K562 (cell line): Measurements from ENCODE around the gene SNAI1. TPM values are rescaled to one million over a fixed set of nuclear protein-coding genes. Genes with fewer than 3 reads are reported as not detected.

ENCODE experiments used
- ATAC-seq: fragments of 200-7000 bp; cut with Tn5 transposase; 3 replicates; pipeline ENCODE4 v1.9.1; 2020; ENCODE audit warnings: moderate library complexity
- BruUV-seq: library from RNA; stranded (reverse); fragments of 400-500 nt; replicated peaks from 2 replicates; lab custom pipeline; 2021; lab: Mats Ljungman, UMichigan
- CTCF ChIA-PET: fragments of 300-600 bp; formaldehyde crosslinking; extraction: SDS; loops from one replicate; lab custom pipeline; 2021; ENCODE audit warnings: low intra/inter-chr PET ratio; lab: Yijun Ruan, JAX
- POLR2A ChIA-PET: fragments of 300-600, 350-650 bp; sonication (Branson Sonifier 250); formaldehyde crosslinking; extraction: SDS; loops from one replicate; lab custom pipeline; 2021; ENCODE audit warnings: antibody characterized with exemption, inconsistent platforms; lab: Yijun Ruan, JAX
- DNase-seq, 4 experiments: peaks; one replicate each; pipeline versions ENCODE4 v3.0.0 to v3.0.0-alpha.2; 2011 to 2018; ENCODE audit warnings: low spot score in 3 of 4, mixed read lengths in 3 of 4; ENCODE audit errors: extremely low read depth in 1 of 4
- FAIRE-seq: peaks from 2 replicates; lab custom pipeline; 2011; peaks lifted over from hg19 to GRCh38; lab: Jason Lieb, UNC
- H2AFZ ChIP-seq: 2 replicates; pipeline ENCODE4 v1.6.0; 2011; ENCODE audit warnings: low read depth, low read length, control low read depth, inconsistent platforms
- H3K27ac ChIP-seq: fragments of 200-600 bp; 3 replicates; pipeline ENCODE4 v1.8.0; 2011; ENCODE audit warnings: low read depth, mild to moderate bottlenecking, control low read depth, inconsistent platforms, low read length, moderate library complexity, mixed read lengths; ENCODE audit errors: extremely low read depth
- H3K27me3 ChIP-seq, 2 experiments: fragments of 300-600 bp in 1 of 2; 2 replicates in 1 of 2; 3 replicates in 1 of 2; pipeline versions ENCODE4 v1.6.0 to v1.8.0; 2011; ENCODE audit warnings: inconsistent platforms in 2 of 2, low read length in 2 of 2, mild to moderate bottlenecking in 1 of 2, mixed read lengths in 1 of 2, moderate library complexity in 1 of 2; ENCODE audit not compliant: control insufficient read depth in 2 of 2, insufficient read depth in 2 of 2
- H3K36me3 ChIP-seq: fragments of 300-600 bp; 3 replicates; pipeline ENCODE4 v1.8.0; 2011; ENCODE audit warnings: mild to moderate bottlenecking, low read length, inconsistent platforms; ENCODE audit not compliant: control insufficient read depth, insufficient read depth
- H3K4me1 ChIP-seq, 2 experiments: fragments of 200-600 bp in 1 of 2; replicated peaks in 1 of 2; 2 replicates in 1 of 2; 3 replicates in 1 of 2; pipeline versions ENCODE4 v1.5.1 to v1.8.0; 2011; ENCODE audit warnings: inconsistent platforms in 2 of 2, low read length in 2 of 2, mild to moderate bottlenecking in 1 of 2, mixed read lengths in 1 of 2, moderate library complexity in 1 of 2; ENCODE audit not compliant: control insufficient read depth in 2 of 2, insufficient read depth in 2 of 2
- H3K4me2 ChIP-seq: 2 replicates; pipeline ENCODE4 v1.6.1; 2011; ENCODE audit warnings: low read length, control low read depth, inconsistent platforms, mixed read lengths; ENCODE audit not compliant: insufficient read depth
- H3K4me3 ChIP-seq: fragments of 200-600 bp; sonication (generic), shearing (Covaris generic); 2 replicates; pipeline ENCODE4 v1.5.1; 2016; ENCODE audit warnings: control low read depth, inconsistent platforms
- H3K79me2 ChIP-seq: fragments of 200-600 bp; 3 replicates; pipeline ENCODE4 v1.8.0; 2011; ENCODE audit warnings: low read length, inconsistent platforms; ENCODE audit not compliant: control insufficient read depth, insufficient read depth
- H3K9ac ChIP-seq, 2 experiments: 2 replicates each; pipeline versions ENCODE4 v1.6.0 to v1.6.1; 2011; ENCODE audit warnings: low read depth in 2 of 2, low read length in 2 of 2, control low read depth in 1 of 2, inconsistent platforms in 1 of 2, mild to moderate bottlenecking in 1 of 2, mixed read lengths in 1 of 2; ENCODE audit not compliant: insufficient read depth in 1 of 2
- H3K9me1 ChIP-seq: one replicate; pipeline ENCODE4 v1.6.0; 2011; ENCODE audit warnings: inconsistent platforms, mild to moderate bottlenecking, low read length, moderate library complexity; ENCODE audit not compliant: control insufficient read depth, insufficient read depth
- H3K9me3 ChIP-seq: replicated peaks from 2 replicates; pipeline ENCODE4 v1.5.1; 2011; ENCODE audit warnings: low read depth, low read length, inconsistent platforms; ENCODE audit not compliant: control insufficient read depth, insufficient read depth
- H4K20me1 ChIP-seq: replicated peaks from 2 replicates; pipeline ENCODE4 v1.6.1; 2011; ENCODE audit warnings: low read length, inconsistent platforms, mixed read lengths; ENCODE audit not compliant: control insufficient read depth, insufficient read depth
- BCOR ChIP-seq: fragments of 450-650 bp; IDR thresholded peaks from 2 replicates; pipeline ENCODE4 v1.6.1; 2016
- BDP1 ChIP-seq: IDR thresholded peaks from 3 replicates; pipeline ENCODE4 v1.6.1; 2011; ENCODE audit not compliant: insufficient read length, insufficient read depth
- FOXK2 ChIP-seq, 2 experiments: fragments of 450-650 bp; IDR thresholded peaks in 1 of 2; conservative IDR thresholded peaks in 1 of 2; 2 replicates each; pipeline ENCODE4 v1.6.1; 2016; ENCODE audit warnings: low read depth in 2 of 2, mild to moderate bottlenecking in 1 of 2
- HDAC2 ChIP-seq: fragments of 450-650 bp; IDR thresholded peaks from 2 replicates; pipeline ENCODE4 v1.6.1; 2016; ENCODE audit warnings: mild to moderate bottlenecking
- IFI16 ChIP-seq: fragments of 250-450 bp; sonication (Bioruptor Pico); IDR thresholded peaks from 2 replicates; pipeline ENCODE4 v2.1.2; 2022; ENCODE audit warnings: mild to moderate bottlenecking, inconsistent platforms
- KLF13 ChIP-seq: fragments of 450-650 bp; IDR thresholded peaks from 2 replicates; pipeline ENCODE4 v1.6.1; 2016; ENCODE audit warnings: missing genetic modification characterization, low read depth, mild to moderate bottlenecking, missing compliant biosample characterization, moderate library complexity, borderline replicate concordance
- NR2C2 ChIP-seq, 2 experiments: fragments of 200-800 bp in 1 of 2; sonication (Bioruptor generic) in 1 of 2; sonication (generic) in 1 of 2; formaldehyde crosslinking in 1 of 2; IDR thresholded peaks; 2 replicates each; pipeline versions ENCODE4 v1.6.1 to v1.8.0; 2016 to 2022; ENCODE audit warnings: mild to moderate bottlenecking in 1 of 2, missing compliant biosample characterization in 1 of 2, missing genetic modification characterization in 1 of 2, missing genetic modification reagents in 1 of 2
- PATZ1 ChIP-seq: fragments of 250-450 bp; sonication (Bioruptor Pico); IDR thresholded peaks from 2 replicates; pipeline ENCODE4 v1.5.0; 2020; ENCODE audit warnings: mild to moderate bottlenecking, borderline replicate concordance
- RBM22 ChIP-seq: fragments of 200-400 bp; formaldehyde crosslinking; IDR thresholded peaks from 2 replicates; pipeline ENCODE4 v1.6.1; 2018; ENCODE audit warnings: low read length, low read depth; ENCODE audit not compliant: poor library complexity, severe bottlenecking
- SIX5 ChIP-seq, 2 experiments: IDR thresholded peaks; 2 replicates each; pipeline ENCODE4 v1.6.1; 2011; ENCODE audit warnings: low read length in 2 of 2, borderline replicate concordance in 1 of 2, low read depth in 1 of 2, mild to moderate bottlenecking in 1 of 2, moderate library complexity in 1 of 2; ENCODE audit not compliant: insufficient read depth in 1 of 2
- SRF ChIP-seq, 2 experiments: fragments of 250-450, 450-650 bp in 1 of 2; sonication (Bioruptor Pico) in 1 of 2; sonication (generic) in 1 of 2; formaldehyde crosslinking; IDR thresholded peaks; 2 replicates each; pipeline versions ENCODE4 v1.5.0 to v1.5.1; 2020 to 2022; ENCODE audit warnings: mild to moderate bottlenecking in 1 of 2, missing genetic modification reagents in 1 of 2
- ZNF324 ChIP-seq: fragments of 250-450 bp; sonication (Bioruptor Pico); IDR thresholded peaks from 2 replicates; pipeline ENCODE4 v1.4.0; 2020; ENCODE audit warnings: mild to moderate bottlenecking
- ZNF384 ChIP-seq: IDR thresholded peaks from 2 replicates; pipeline ENCODE4 v1.6.1; 2012; ENCODE audit warnings: low read depth, low read length, improper control_type of control experiment
- WGBS: fragments of 100-300 bp; shearing (Covaris generic); methylation state at CpG from one replicate; pipeline ENCODE4 v1.1.6; 2016; ENCODE audit warnings: low coverage, mixed read lengths; ENCODE audit not compliant: insufficient coverage; ENCODE audit errors: missing lambda C conversion rate; 5-methylcytosine and 5-hydroxymethylcytosine counted together
- in situ Hi-C: fragments of 300-500 bp; cut with MboI; formaldehyde crosslinking; loops from 4 replicates; pipeline ENCODE4 v1.15.0; 2018; ENCODE audit warnings: inconsistent platforms, mixed read lengths
- intact Hi-C: fragments of 100-400 bp; cut with micrococcal nuclease; formaldehyde crosslinking; loops from 2 replicates; pipeline ENCODE4 v1.14.2; 2022
- polyA plus RNA-seq, 8 experiments: library from polyadenylated mRNA; depleted of rRNA in 4 of 8; stranded (reverse) in 5 of 8; unstranded in 3 of 8; fragments of >200 nt; fragmentation: Nextera tagmentation in 2 of 8; fragmentation: Illumina TruSeq in 1 of 8; extraction: Ambion mirVana in 2 of 8; extraction: Trizol in 1 of 8; gene quantifications; 2 replicates each; pipeline versions ENCODE4 v1.2.1 to v1.2.3, GENCODE V29; 2011 to 2014; ENCODE audit warnings: inconsistent platforms in 1 of 8, missing spikeins in 1 of 8
- total RNA-seq, 7 experiments: library from RNA; depleted of rRNA in 6 of 7; stranded (reverse); fragments of >200 nt in 6 of 7; fragmentation: Illumina TruSeq in 2 of 7; extraction: Trizol in 2 of 7; gene quantifications; 2 replicates each; pipeline versions ENCODE4 v1.2.1 to v1.2.3, GENCODE V29; 2011 to 2021; ENCODE audit warnings: low replicate concordance in 1 of 7
- TF ChIP-seq, protein P1 (sequence below): sonication (generic); formaldehyde crosslinking; IDR thresholded peaks from 2 replicates; pipeline ENCODE4 v1.8.0; 2022; ENCODE audit warnings: mild to moderate bottlenecking, missing genetic modification reagents

The SNAI1 gene
- total and polyA plus RNA-seq, 9 of the 15 experiments (the other 6 are each of a cell fraction or from before 2014, with no cell fraction given) = 0.32 to 11.6 (median 2.0) TPM

GRCh38 chr20:50037123-50037522, 54.3 kb downstream of the SNAI1 start:
- no peak overlapping the region for H3K27ac ChIP-seq
- no peak overlapping the region for H3K4me3 ChIP-seq
- no peaks in the 10 kb centered on the region for H3K9me1 ChIP-seq
- H3K79me2 ChIP-seq = no peaks in the 10 kb centered on the region
- H2AFZ ChIP-seq = peak overlapping the region; percentile 52; the same call in 1 of the 2 replicates
- H3K4me1 ChIP-seq = peaks cover 9 to 24% of the 10 kb centered on the region in 2 experiments; a peak in 4 of 5 replicates
- intact Hi-C loops (no loop called here), in situ Hi-C loops (no loop called here)
- ATAC-seq (peak; percentile 20), FAIRE-seq (no peak), DNase-seq (no peak)
- H3K4me2 ChIP-seq = peak overlapping the region; percentile 16; the same call in 1 of the 2 replicates
- H3K9ac ChIP-seq = peak overlapping the region in 1 of 2 experiments; percentile 6; a peak in 2 of 4 replicates
- 43% methylated on average over 3 of the region's 3 CpGs for WGBS
- no peaks in the 10 kb centered on the region for H4K20me1 ChIP-seq
- CTCF ChIA-PET = no interaction called here
- BruUV-seq = no TSS peak
- TF ChIP-seq BDP1 (no peak), FOXK2 (conservative IDR thresholded peaks at IDR 0.05 in 1 of 2, IDR thresholded peaks at IDR 0.05 in 1 of 2; ENCODE audit: low read depth in 2 of 2) (no peak), PATZ1 (CRISPR knock-in tag) (no peak), SIX5 (IDR thresholded peaks at IDR 0.05; ENCODE audit: borderline replicate concordance in 1 of 2, insufficient read depth in 1 of 2, low read depth in 1 of 2, low read length in 2 of 2) (no peak), HDAC2 (no peak), ZNF384 (no peak), RBM22 (no peak), SRF (CRISPR knock-in tag; IDR thresholded peaks at IDR 0.05) (no peak), IFI16 (CRISPR knock-in tag) (no peak), NR2C2 (CRISPR knock-in tag; IDR thresholded peaks at IDR 0.05) (no peak), NR2C2 (tag; IDR thresholded peaks at IDR 0.05) (no peak), BCOR (no peak), ZNF324 (CRISPR knock-in tag) (no peak), KLF13 (tag) (no peak)
- TF ChIP-seq, protein P1, sequence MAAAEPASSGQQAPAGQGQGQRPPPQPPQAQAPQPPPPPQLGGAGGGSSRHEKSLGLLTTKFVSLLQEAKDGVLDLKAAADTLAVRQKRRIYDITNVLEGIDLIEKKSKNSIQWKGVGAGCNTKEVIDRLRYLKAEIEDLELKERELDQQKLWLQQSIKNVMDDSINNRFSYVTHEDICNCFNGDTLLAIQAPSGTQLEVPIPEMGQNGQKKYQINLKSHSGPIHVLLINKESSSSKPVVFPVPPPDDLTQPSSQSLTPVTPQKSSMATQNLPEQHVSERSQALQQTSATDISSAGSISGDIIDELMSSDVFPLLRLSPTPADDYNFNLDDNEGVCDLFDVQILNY (CRISPR knock-in tag) = no peak
- no peaks in the 10 kb centered on the region for H3K36me3 ChIP-seq
- POLR2A ChIA-PET = interaction anchor here (0.6 to 2.6 kb wide), 6 partner anchors 9 to 468 kb away, joined by 3 to 11 read pairs (median 3); no protein-coding TSS in a partner anchor
- no peaks in the 10 kb centered on the region for H3K27me3 ChIP-seq
- H3K9me3 ChIP-seq = no peaks in the 10 kb centered on the region
